Right lobe of liver (tissue), 5 donors: ENCODE measurements around the gene RXFP1. TPM values are rescaled to one million over a fixed set of nuclear protein-coding genes. Genes with fewer than 3 reads are reported as not detected.

ENCODE experiments used
- small RNA-seq, 2 experiments: library from RNA; depleted of rRNA; stranded (forward); fragments of <200 nt; gene quantifications; one replicate each; pipeline ENCODE3, GENCODE V24; 2016
- total RNA-seq, 6 experiments: library from RNA; depleted of rRNA in 2 of 6; stranded (reverse); fragments of >200 nt in 2 of 6; fragmentation: NEBNext Ultra II Directional in 3 of 6; extraction: Animal tissue kit (Norgen Biotek cat#: 25700) in 3 of 6; gene quantifications; one replicate each; pipeline versions ENCODE4 v1.1.0 to v1.2.4, GENCODE V29; 2016 to 2023
- donor health status: DM: no; HTN: no; CAD: no.
- donor health status: DM: no; HTN: no; CAD: no.
- donor health status: DM: no; HTN: yes; CAD: no.
- donor health status: DM: no; HTN: yes; CAD: no.

RXFP1 gene
- total RNA-seq, 6 experiments from 2014 or later = 0.88 to 3.4 (median 1.3) TPM

Small RNAs within 50 kb of the gene (small RNA-seq; reads per million reads assigned to genes)
- gene RF00012 = 0 reads per million in 2 experiments

Other genes starting within 250 kb of the RXFP1 start
- 1 to 10 TPM in 2 of 6 experiments, under 1 TPM in 4; 0.54 to 2.8 (median 0.92) TPM for gene C4orf46, start 150.0 kb downstream of the RXFP1 start, total RNA-seq
- 100 to 1,000 TPM; 100 to 146 (median 127) TPM for gene ETFDH, start 150.4 kb downstream of the RXFP1 start, total RNA-seq
- 10 to 100 TPM; 12.6 to 31.4 (median 18.5) TPM for gene PPID, start 201.5 kb downstream of the RXFP1 start, total RNA-seq
- 10 to 100 TPM; 34.2 to 67.4 (median 37.8) TPM for gene FNIP2, start 247.1 kb downstream of the RXFP1 start, total RNA-seq